HG02610 (cell line): ENCODE results near the gene SLC22A7.

Experiments
- ATAC-seq: cut with Tn5 transposase; IDR thresholded peaks from one replicate; pipeline ENCODE4 v1.9.1; 2021; ENCODE audit warnings: mild to moderate bottlenecking, moderate library complexity; ENCODE audit not compliant: unreplicated experiment

The SLC22A7 gene

DNA sequence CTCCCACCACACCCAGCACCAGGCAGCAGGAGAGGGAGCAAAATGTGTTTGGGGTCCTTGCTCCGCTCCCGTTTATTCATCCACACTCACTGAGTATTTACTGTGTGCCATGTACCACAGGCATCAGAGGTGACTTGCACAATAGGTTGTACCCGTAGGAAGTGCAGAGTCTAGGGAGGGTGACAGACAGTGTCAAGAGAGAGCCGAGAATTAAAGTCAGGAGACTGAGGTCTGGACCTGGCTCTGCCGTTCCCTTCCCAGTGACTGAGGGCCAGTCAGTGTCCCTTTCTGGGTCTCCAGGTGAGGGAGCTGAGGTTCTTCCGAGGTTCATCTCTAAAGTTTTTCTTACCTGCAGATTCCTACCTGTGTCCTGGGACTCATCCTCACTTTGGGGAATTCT, 32.5 kb upstream of the SLC22A7 start:
- ATAC-seq, result no peak

DNA sequence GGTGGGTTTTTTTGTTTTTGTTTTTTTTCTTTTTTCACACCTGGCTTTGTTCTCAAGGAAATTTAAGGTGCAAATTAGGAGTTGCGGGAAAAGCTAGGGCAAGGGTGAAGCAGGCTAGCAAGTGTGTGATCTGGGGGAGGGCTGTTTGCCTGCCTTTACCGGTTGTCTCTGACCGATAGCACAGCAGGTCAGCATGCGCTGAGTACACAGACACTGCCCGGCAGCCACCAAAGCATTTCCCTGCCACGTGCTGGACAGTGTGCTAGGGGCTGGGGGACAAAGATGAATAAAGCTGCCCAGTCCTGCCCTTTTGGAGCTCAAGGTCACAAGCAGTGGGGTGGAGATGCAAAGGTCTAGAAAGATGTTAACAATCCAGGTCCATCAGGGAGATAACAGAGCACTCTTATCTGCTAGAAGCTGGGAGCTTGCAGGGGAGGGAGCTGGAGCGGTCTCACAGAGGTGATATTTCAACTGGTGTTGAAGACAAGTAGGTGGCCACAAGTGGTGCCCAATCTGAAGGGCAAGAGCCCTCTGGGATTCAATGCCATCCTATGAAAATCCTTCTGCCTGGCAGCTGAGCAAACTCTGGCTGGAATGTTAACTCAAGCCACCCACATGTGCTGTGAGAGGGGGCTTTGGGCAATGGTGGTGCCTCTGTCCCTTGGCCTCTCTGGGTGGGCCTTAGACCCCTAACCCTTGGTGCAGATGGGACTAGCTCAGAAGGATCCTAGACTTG, 30.3 kb upstream of the SLC22A7 start:
- no peak for ATAC-seq

GRCh38 chr6:43268355-43268700, 29.7 kb upstream of the SLC22A7 start:
- no peak for ATAC-seq

GRCh38 chr6:43268782-43269272, 29.2 kb upstream of the SLC22A7 start:
- no peak for ATAC-seq

DNA sequence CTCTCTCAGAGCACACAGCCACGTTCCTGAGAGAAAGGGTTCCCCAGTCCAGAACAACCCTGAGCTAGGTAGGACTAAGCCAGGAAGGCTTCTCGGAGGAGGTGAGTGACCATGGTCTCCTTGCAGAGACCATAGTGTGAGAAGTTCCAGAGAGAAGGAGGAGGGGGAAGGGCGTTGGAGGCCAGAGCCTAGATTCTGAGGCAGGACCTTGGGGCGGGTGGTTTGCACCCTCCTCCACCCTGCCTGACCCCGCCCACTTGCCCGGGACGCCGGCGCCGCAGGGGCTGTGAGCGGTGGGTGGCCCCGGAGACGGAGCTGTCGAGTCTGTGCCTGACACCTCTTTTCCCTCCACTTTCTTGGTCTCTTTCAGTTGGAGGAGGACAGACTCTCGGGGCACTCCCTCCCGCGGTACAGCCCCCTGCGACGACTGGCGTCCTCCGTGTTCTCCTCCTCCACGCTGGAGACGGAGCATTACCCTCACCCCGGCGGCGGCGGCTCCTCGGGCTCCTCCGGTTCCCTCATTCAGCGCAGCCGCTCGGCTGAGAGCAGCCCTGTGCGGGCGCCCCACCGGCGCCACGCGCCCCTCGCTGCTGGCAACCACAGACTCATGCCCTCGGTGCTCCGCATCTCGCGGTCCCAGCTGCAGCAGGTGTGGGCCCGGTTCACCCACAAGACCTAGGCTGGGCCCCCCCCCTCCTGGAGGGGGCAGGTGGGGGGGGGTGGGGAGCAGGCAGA, 28.6 kb upstream of the SLC22A7 start:
- ATAC-seq, result no peak

DNA sequence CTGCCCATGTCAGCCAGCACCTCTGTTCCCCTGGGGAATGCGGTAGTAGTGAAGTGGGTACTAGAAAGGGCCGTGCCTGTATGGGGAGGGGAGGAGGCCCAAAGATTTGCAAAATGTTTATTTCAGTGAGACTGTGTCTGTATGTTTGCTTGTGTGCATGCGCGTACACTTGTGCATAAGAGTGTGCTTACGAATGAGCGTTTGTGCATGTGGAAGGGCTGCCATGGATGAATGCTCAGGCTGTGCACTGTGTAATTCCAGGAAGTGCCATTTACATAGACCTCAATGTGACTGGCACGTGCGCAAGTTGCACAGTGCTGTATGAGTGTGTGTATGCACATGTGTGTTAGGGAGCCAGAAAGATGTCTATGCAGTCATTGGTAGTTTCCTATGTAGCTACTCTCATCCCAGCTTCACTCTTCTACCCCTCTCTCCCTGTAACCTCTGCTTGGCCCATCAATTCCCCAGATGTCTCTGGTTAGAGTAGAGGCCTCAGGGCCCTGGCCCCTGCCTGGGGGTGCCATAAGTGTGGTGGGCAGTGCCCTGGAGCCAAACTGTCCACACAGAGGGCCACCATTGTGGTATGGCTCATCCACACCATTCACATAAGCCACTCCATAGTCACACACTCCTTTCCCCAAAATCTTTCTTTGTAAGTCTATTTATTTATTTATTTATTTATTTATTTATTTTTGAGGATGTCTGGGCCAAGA, 26.8 kb upstream of the SLC22A7 start:
- no peak for ATAC-seq

DNA sequence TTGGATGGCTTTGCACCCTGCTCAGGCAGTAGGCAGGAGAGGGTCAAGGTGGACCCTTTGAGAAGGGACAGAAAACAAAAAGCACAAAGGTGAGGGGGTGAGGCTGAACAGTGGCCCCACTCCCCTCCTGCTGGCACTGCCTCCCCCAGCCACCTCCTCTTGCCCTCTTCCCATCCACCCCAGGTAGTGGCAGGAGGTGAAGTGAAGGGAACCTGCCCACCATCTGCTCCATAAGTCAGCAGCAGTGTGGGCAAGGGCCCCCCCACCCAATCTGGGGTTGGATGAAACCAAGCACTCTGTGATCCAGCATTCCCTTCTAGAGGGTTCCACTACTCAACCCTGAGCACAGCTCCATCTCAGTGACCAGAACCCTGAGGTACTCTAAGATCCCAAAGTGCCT, 26.1 kb upstream of the SLC22A7 start:
- ATAC-seq, result no peak

DNA sequence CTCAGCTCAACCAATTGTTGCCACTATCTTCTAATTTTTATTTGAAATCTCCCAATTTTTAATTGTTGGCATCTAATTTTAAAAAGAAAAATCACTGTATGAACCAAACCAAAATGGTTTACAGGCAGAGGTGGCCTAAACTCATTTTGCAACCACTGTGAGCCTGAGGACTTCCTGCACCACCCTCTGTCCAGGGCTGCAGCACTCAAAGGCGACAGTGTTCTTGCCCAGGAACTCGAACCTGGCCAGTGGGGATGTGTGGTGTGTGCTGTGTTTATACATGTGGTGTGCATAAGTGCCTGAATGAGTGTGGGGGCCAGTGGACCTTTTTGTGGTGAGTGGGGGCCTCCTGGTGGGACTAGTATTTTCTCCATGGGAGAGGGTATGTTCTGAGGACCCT, 24.4 kb upstream of the SLC22A7 start:
- no peak for ATAC-seq

- no peak for ATAC-seq
Measured at GRCh38 chr6:43274127-43274915, 23.7 kb upstream of the SLC22A7 start.

GRCh38 chr6:43274916-43275597, 23.0 kb upstream of the SLC22A7 start:
- no peak for ATAC-seq

GRCh38 chr6:43275801-43276576, 22.1 kb upstream of the SLC22A7 start:
- ATAC-seq, result no peak

DNA sequence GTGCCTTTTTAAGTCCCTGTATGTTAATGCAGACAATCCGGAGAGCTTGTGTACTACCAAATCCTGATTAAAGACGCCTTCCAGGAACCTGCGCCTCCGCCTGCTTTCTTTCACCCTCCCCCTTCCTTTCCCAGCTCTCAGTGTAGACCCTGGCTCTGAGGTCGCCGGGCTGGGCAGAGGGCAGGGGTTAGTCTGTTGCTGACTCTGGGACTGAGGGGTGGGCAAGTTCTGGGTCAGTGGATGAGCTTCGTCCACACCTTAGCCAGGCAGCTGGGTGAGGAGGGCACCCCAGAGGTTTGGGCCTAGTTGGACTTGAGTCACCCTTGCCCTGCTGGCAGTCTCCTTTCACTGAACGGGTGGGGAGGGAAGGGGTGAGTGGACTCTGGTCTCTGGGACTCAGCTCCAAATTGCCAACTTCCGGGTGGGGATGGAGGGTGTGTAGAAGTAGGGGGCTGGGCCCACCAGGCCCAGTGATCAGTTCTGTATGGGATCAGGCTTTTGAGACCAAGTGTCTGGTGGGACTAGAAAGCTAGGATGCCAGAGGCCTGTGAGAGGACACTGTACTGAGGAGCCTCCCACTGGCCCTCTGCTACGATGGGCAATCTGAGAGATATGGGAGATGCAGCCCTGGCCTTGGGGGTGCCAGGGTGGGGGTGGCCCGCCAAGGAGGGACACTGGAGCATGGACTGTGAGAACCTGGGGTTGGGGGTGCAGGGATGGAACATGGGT, 21.3 kb upstream of the SLC22A7 start:
- no peak for ATAC-seq

DNA sequence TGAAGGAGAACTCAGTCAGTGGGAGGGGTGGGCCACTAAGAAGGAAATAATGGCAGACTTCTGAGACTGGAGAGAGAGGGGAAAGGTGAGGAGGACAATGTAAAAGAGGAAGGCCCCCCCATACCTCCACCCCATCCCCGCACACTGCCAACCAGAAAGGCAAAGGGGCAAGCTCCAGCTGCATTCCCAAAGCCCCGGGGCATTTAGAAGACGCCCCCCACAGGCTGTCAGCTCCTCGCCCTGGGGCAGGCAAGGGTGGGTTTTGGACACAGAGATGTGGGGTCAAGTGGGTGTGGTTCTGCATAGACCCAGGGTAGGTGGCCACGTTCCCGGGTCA, 20.8 kb upstream of the SLC22A7 start:
- no peak for ATAC-seq

- ATAC-seq, result no peak
Measured at GRCh38 chr6:43277643-43278523, 20.2 kb upstream of the SLC22A7 start.

DNA sequence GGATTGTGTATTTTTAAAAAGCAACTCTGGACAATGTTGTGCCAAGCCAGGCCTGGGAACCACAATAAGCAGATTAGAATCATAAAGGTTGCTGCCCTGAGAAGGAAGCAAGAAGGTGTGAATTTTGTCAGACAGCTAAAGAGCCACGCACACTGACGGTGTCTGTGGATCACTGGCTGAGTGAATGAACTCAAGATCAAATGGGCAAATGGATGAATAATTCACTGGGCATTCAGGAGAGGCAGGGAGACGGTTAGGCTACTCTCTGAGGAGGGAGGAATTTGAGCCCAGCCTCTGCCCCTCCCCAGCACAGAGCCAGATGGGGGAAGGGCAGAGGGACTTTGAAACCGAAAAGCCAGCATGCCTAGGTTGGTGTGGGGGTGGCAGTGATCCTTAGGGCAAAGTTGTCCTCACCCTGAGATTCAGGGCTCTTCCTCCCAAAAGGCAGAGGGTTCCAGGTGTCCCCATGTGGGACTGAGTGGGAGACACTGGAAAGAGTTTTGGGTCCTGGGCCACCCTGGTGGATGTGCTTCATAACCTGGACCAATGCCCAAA, 19.5 kb upstream of the SLC22A7 start:
- ATAC-seq, result no peak

DNA sequence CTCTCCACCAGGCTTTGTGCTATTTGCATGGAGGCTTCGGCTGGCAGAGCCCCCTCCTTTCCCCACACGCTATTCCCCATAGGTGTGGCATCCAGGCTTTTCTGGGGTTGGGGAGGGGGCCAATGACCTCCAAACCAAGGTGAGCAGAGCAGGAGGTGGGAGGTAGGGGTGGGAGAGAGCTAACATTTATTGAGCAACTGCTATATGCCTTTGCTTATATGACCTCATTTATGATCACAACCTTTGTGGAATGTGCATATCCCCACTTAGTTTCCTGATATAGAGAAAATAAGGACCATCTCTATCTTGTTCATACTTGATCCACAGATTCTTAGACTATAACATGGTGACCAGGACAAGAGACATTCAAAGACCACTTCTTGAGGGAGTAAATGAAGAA, 17.8 kb upstream of the SLC22A7 start:
- ATAC-seq, result no peak

- ATAC-seq, result no peak
Measured at GRCh38 chr6:43282060-43282459, 16.0 kb upstream of the SLC22A7 start.
